Thyroid gland (tissue), 4 donors: Measurements from ENCODE around the gene CDH16. TPM values are rescaled to one million over a fixed set of nuclear protein-coding genes. Genes with fewer than 3 reads are reported as not detected.

Experiments used
- DNase-seq, 2 donors: peaks; one replicate each; pipeline ENCODE4 v3.0.0-alpha.2; 2019
- H3K27ac ChIP-seq, 3 donors: fragments of 200-600 bp; sonication (generic); 1 replicate in 2 of 3; 2 replicates in 1 of 3; pipeline ENCODE4 v1.5.1; 2016 to 2019; ENCODE audit warnings: mild to moderate bottlenecking in 1 of 3, moderate library complexity in 1 of 3
- H3K27me3 ChIP-seq: fragments of 200-600 bp; sonication (generic); one replicate; pipeline ENCODE4 v1.5.1; 2019
- H3K36me3 ChIP-seq, 2 donors: fragments of 200-600 bp; sonication (generic); one replicate each; pipeline ENCODE4 v1.5.1; 2016 to 2019
- H3K4me1 ChIP-seq, 2 donors: fragments of 200-600 bp; sonication (generic); one replicate each; pipeline ENCODE4 v1.5.1; 2017 to 2019
- H3K4me3 ChIP-seq, 3 donors: fragments of 200-600 bp; sonication (generic); replicated peaks in 1 of 3; 1 replicate in 2 of 3; 2 replicates in 1 of 3; pipeline ENCODE4 v1.5.1; 2016; ENCODE audit warnings: mild to moderate bottlenecking in 1 of 3
- H3K9me3 ChIP-seq: fragments of 200-600 bp; sonication (generic); one replicate; pipeline ENCODE4 v1.5.1; 2017
- POLR2A ChIP-seq, 2 donors: fragments of 450-650 bp; IDR thresholded peaks; one replicate each; pipeline ENCODE4 v1.6.1; 2017; ENCODE audit warnings: antibody characterized with exemption in 2 of 2, mild to moderate bottlenecking in 2 of 2, moderate library complexity in 1 of 2
- WGBS, 2 donors: methylation state at CpG; one replicate each; pipeline ENCODE4 v1.1.5; 2017; 5-methylcytosine and 5-hydroxymethylcytosine counted together
- intact Hi-C: fragments of 100-400 bp; cut with DNase I; formaldehyde crosslinking; loops from one replicate; pipeline ENCODE4 v1.15.1; 2023
- total RNA-seq, 4 donors: library from RNA; depleted of rRNA; stranded (reverse); fragments of >200 nt; gene quantifications; one replicate each; pipeline ENCODE4 v1.2.3, GENCODE V29; 2016
- TF ChIP-seq, protein P1 (sequence below), 6 experiments: fragments of 200-600 bp in 3 of 6; fragments of 450-650 bp in 3 of 6; sonication (generic) in 3 of 6; IDR thresholded peaks; one replicate each; pipeline ENCODE4 v1.5.1; 2016 to 2019; ENCODE audit warnings: antibody characterized with exemption in 6 of 6, mild to moderate bottlenecking in 2 of 6, inconsistent platforms in 1 of 6, moderate library complexity in 1 of 6

The CDH16 gene
- total RNA-seq, 4 donors from 2014 or later, result 43.1 to 166 (median 134) TPM

GRCh38 chr16:66926961-66927436, 8.3 kb upstream of the CDH16 start:
- Histone ChIP-seq H3K4me1 (peaks cover 31 to 60% of the 10 kb centered on the region in 2 donors), H3K36me3 (no peaks in the 10 kb centered on the region), H3K4me3 (no peak overlapping the region), H3K27me3 (no peaks in the 10 kb centered on the region), H3K9me3 (no peaks in the 10 kb centered on the region), H3K27ac (peak overlapping the region; percentile 29 to 91 (median 82))
- intact Hi-C loops, result no loop called here
- TF ChIP-seq, protein P1, sequence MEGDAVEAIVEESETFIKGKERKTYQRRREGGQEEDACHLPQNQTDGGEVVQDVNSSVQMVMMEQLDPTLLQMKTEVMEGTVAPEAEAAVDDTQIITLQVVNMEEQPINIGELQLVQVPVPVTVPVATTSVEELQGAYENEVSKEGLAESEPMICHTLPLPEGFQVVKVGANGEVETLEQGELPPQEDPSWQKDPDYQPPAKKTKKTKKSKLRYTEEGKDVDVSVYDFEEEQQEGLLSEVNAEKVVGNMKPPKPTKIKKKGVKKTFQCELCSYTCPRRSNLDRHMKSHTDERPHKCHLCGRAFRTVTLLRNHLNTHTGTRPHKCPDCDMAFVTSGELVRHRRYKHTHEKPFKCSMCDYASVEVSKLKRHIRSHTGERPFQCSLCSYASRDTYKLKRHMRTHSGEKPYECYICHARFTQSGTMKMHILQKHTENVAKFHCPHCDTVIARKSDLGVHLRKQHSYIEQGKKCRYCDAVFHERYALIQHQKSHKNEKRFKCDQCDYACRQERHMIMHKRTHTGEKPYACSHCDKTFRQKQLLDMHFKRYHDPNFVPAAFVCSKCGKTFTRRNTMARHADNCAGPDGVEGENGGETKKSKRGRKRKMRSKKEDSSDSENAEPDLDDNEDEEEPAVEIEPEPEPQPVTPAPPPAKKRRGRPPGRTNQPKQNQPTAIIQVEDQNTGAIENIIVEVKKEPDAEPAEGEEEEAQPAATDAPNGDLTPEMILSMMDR (IDR thresholded peaks at IDR 0.05), result no peak
- TF ChIP-seq POLR2A (IDR thresholded peaks at IDR 0.05), result no peak
- WGBS, 2 donors, result 19 to 33% methylated on average over 2 to 3 of the region's 3 CpGs
- peak; percentile 82 to 83 for DNase-seq

- Histone ChIP-seq H3K4me1 (peaks cover 31 to 65% of the 10 kb centered on the region in 2 donors), H3K4me3 (peak overlapping the region in 1 of 3 donors; percentile 25), H3K27me3 (no peaks in the 10 kb centered on the region), H3K27ac (peak overlapping the region; percentile 29 to 91 (median 82)), H3K36me3 (no peaks in the 10 kb centered on the region), H3K9me3 (no peaks in the 10 kb centered on the region)
- intact Hi-C loops, result no loop called here
- WGBS, 2 donors, result 37 to 72% methylated on average over 3 to 4 of the region's 5 CpGs
- TF ChIP-seq, protein P1 (IDR thresholded peaks at IDR 0.05), result no peak
- no peak for TF ChIP-seq POLR2A (IDR thresholded peaks at IDR 0.05)
- DNase-seq, result peak; percentile 56 to 58
Measured at GRCh38 chr16:66926171-66926947, 7.7 kb upstream of the CDH16 start.

- 44 to 68% methylated on average over 10 to 16 of the region's 42 CpGs for WGBS, 2 donors
- peaks cover 31 to 74% of the 10 kb centered on the region in 2 donors for H3K4me1 ChIP-seq
Measured at GRCh38 chr16:66925322-66925840, 6.7 kb upstream of the CDH16 start, which contains the start of gene RRAD. Gene RRAD (minus strand): TSS chr16:66925535. CDS start chr16:66925179, 356 bp downstream.

GRCh38 chr16:66924527-66925321, 6.0 kb upstream of the CDH16 start:
- peaks cover 37 to 81% of the 10 kb centered on the region in 2 donors for H3K4me1 ChIP-seq
- TF ChIP-seq, protein P1 (IDR thresholded peaks at IDR 0.05), result peak in 3 of 6 experiments; percentile 17 to 51 (median 42)
- TF ChIP-seq POLR2A (IDR thresholded peaks at IDR 0.05), result no peak
- intact Hi-C loops, result no loop called here
- no peaks in the 10 kb centered on the region for H3K36me3 ChIP-seq
- peak overlapping the region in 1 of 3 donors; percentile 25 for H3K4me3 ChIP-seq
- H3K27ac ChIP-seq, result peak overlapping the region; percentile 82 to 91 (median 88)
- 40 to 48% methylated on average over 19 to 21 of the region's 72 CpGs for WGBS, 2 donors
- no peaks in the 10 kb centered on the region for H3K27me3 ChIP-seq
- H3K9me3 ChIP-seq, result no peaks in the 10 kb centered on the region
- DNase-seq, result peak; percentile 45 to 51

More at GRCh38 chr16:66925322-66925840, 6.7 kb upstream of the CDH16 start, which contains the start of gene RRAD:
- no peaks in the 10 kb centered on the region for H3K27me3 ChIP-seq
- intact Hi-C loops, result no loop called here
- TF ChIP-seq POLR2A (IDR thresholded peaks at IDR 0.05), result no peak
- TF ChIP-seq, protein P1 (IDR thresholded peaks at IDR 0.05), result no peak
- H3K27ac ChIP-seq, result peak within 1 kb of the TSS; percentile 82 to 91 (median 88)
- H3K4me3 ChIP-seq, result peak within 1 kb of the TSS in 1 of 3 donors; percentile 25
- peak in 1 of 2 donors; percentile 39 for DNase-seq
- H3K36me3 ChIP-seq, result no peaks in the 10 kb centered on the region
- H3K9me3 ChIP-seq, result no peaks in the 10 kb centered on the region
